Stimulated activated CD4-positive, alpha-beta T cell treated with anti-CD3 and anti-CD28 coated beads, Interleukin-12 subunit alpha, Interleukin-12 subunit beta, amount 100 ng/mL, for 24 hours (primary cell): Measurements from ENCODE around the gene SRPX.

Experiments used
- DNase-seq, 2 experiments: peaks; one replicate each; pipeline ENCODE4 v3.0.0-alpha.2; 2020; ENCODE audit warnings: low read depth in 2 of 2

SRPX gene

DNA sequence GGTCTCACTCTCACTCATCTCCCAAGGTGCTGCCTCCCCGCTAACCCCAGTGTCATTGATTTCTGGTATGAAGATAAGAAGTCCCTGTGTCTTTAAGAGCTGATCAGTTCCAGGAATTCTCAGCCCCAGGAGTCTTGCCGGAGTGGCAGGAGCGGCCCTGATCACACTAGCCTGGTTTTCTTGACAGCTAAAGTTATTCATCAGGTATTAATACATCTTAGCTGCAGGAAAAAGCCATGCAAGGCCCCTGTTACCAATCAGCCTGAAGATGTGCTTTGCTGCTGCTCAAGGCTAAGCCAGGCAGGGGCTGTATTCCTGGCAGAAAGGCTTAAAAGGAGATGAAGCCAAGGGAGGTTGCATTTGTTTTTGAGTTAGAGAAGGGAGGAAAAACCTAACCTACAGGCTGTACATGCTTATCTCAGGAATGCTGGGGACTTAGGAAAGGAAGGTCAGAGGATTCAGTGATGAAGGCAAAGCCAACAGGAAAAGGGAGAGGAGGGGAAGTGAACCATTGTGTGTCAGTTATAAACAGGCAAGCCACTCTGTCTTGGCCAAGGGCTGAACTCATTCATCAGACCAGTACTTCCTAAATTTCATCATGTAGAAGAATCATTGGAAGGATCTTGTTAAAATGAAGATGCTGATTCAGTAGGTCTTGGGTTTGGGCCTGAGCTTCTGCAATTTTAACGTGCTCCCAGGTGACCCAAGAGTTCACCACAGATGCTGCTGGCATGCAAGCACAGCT, 8.6 kb downstream of the SRPX start:
- DNase-seq = no peak

DNA sequence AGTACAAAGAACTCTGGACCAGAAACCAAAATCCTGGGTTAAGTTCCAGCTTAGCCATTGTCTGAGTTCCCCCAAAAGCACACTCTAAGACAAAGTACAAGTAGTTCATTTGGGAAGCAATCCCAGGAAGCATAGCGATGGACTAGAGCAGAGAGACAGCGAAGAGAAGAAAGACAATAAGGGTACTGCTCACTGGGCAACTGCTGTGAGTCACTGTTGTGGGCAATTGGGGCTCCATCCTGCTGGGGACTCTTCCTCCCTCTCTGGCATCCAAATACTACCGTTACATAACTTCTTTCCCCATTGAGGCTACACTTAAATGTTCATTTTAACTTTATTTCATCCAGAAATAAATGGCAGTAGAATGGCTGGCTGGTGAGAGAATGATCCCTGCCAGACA, 14.1 kb downstream of the SRPX start:
- DNase-seq = no peak

DNA sequence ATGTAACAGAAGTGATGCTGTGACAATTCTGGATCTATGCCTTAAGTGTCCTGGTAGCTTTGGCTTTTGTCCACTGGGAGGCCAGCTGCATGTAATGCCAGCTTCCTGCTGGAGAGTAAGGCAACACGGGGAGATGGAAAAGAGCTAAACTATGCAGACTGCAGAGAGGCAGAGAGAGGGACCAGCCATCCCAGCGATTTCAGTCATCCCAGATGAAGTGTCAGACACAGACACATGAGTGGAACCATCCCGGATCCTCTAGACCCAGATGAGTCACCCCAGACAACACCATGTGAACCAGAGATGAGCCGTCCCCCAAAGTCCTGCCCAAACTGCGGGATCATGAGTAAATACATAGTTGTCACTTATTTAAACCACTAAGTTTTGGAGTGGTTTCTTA, 14.6 kb downstream of the SRPX start:
- no peak for DNase-seq

DNA sequence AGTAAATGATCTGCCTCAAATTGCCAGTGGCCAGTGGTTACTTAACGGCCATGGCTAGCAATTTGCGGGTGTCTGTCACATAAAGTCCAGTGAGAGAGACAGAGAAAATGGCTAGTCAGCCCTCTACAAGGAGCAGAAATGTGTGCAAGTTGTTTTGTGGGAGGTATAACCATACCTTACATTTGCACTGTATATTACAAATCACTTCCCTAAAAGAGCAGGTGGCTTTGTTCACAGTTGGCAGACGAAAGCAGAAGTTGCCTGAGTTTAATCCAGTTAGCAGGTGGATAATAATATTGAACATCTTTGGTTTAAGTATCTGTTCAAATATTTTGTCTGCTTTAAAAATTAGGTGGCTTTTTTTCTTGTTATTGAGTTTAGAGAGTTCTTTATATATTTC, 15.6 kb downstream of the SRPX start:
- DNase-seq = no peak

DNA sequence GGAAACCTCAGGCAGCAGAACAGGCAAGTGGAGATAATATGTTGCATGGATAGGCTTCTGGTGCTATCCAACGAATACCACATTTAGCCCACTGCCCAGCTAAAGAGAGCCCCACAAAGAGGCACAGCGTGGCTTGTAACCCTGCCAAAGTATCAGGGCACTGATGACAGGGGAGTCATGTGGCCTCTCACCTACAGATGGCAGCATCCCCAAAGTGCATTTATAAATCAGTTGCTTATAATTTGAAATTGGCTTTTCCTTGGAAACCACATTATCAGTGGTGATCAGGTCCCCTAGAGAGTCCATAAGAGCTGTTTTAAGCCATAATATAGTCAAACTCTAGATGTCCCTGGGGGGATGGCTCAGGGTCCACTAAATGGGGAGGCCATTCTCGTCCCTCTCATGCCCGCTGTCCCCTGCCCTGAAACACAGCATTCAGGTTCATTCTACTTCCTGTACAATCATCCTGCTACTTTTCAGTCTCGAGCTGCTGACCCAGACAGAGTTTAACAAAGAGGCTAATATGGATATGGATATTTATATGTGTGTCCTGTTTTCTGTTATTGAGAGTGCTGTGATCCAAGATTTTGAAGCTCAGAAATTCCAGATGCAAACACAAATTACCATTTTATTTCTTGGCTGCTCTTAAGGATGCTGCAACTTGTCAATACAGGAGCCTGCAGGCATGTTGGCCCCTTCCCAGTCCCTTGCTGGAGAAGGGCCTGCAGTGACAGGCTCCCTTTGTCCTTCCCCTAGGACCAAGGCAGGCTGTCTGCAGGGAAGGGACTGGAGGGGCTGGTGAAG, 28.5 kb downstream of the SRPX start:
- no peak for DNase-seq

DNA sequence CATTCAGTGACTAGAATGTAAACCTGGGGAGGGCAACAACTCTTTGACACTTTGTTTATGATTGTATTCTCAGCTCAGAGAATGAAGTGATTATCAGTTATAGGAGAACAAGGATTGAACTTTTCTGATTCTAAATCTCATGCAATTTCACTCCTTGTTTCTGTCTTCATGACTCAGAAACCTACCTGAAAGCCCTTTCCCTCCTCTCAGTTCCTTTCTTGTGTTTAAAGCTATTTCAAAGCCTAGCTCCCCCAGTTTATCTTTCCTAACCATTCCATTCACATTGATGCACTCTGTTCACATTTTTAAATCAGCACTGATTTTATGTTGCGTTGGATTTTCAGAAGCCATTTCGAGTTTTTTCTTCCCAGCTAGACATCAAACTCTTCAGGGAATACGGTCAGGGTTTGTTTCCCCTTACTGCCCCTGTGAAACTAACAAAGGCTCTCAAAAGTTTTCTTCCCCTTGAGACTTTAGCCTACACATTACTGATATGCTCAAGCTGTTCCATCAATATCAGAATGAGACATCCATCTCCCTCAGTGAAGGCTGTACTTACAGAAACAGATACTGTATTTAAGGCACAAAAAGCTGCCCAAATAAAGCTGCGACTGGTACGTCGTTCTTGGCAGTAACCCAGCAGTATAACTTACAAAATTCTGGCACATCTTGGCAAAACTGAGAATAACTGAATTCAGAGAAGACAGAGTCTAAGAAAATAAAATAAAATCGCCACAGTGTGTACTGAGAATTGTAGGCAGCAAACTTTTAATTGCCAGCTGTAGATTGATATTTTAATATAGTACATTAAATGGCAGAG, 31.0 kb downstream of the SRPX start:
- DNase-seq = no peak

DNA sequence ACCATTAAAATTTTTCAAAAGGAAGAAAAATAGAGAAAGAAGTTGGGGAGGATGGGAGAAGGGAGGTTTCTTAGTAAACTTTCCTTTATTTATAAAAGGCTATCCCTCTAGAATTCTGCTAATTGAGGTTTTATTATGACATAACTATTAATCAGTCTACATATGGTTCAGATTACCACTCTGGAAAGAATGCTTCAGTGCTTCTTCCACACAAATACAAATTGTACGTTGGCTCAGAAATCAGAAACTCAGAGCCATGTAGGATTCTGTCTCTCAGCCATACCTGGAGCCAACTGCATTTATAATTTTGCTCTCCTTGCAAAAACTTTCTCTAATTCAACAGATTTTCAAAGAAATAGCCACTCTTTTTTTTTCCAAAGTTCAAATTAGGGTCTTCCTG, 37.1 kb downstream of the SRPX start:
- no peak for DNase-seq

DNA sequence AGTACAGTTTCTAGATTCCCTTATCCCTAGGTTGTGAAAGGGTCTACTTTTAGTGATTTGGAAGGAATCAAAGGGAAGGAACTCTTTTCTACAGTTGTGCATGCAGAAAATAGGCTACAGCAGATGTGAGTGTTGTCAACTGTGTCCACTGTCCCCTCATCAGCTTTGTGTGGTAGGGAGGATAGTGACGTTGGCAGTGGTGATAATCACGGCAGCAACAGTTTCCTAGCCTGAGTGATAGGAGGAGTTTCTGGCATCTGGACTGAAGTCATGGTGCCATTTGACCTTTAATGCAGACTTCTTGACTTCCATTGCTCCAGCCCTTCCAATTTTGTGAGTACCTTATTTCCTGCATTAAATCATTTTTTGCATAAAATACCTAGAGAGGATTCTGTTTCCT, 39.3 kb downstream of the SRPX start:
- no peak for DNase-seq

DNA sequence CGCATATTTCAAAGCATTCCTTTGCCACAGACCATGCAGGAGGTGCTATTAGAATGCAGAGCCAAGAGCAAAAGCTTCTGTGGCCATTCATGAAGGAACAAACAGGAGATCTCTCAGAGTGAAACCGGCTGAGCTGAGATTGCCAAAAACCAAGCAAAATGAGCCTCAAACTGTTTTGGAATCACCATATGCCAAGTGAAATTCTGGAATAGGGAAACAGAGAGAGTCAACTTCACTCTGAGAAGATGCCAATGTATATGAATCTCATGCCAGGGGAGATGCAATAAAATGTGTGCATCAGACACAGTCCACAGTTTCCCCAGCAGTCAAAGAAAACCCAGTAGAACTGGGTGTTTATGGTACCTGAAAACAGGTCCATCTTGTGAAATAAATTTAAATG, 42.3 kb downstream of the SRPX start:
- no peak for DNase-seq

DNA sequence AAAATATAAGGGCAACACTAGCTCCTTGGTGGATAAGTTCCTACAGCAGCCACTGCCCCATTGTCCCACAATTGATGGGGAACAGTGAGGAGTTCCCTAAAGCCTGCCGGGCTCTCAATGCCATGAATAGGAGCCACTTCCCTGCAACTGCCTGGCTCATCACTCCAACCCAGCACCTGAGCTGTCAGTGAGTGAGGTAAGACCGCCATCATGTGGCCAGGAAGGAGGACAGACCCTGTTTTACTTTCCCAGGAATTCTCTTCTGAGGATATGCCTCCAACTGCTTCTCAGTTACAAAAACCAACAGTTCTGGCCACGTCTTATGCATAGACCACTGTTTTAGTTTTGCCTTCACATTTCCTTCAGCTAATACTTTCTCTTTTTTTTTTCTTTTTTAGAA, 45.5 kb downstream of the SRPX start:
- no peak for DNase-seq

DNA sequence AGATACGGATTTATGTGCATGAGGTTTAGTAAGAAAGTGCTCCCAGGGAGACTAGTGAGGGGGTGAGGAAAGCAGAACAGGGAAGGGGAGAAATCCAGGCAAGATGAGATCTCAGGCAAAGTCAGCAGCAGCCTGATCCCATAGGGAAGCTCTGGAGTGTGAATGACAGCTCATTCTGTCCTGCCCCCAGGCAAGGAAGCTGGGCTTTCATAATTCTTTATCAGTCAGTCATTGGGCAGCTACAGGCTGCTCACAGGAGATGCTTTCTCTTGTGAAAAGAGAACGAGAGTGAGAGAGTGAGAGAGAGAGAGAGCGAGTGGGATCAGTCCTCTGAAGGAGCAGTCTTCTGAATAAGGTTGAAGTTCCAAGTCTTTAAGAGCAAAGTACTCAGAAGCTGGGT, 48.1 kb downstream of the SRPX start:
- DNase-seq = no peak

DNA sequence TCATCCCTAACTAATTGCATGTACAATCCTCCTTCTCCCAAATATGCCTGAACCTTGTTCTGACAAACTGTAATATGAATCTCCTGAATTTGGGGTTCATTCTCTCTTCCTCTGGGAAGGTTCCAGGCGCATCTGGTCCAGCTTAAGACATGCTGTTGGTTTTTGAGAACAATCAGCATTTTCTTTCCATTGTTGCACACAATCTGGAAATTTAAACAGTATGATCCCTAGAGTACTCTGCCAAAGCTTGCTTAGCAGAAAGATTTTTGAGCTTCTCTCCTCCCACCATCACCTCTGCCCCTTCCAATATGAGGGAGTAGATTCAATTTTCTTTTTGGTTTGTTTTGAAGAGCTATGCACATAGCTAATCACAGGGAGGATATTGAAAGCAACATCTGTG, 50.1 kb downstream of the SRPX start:
- DNase-seq = no peak

DNA sequence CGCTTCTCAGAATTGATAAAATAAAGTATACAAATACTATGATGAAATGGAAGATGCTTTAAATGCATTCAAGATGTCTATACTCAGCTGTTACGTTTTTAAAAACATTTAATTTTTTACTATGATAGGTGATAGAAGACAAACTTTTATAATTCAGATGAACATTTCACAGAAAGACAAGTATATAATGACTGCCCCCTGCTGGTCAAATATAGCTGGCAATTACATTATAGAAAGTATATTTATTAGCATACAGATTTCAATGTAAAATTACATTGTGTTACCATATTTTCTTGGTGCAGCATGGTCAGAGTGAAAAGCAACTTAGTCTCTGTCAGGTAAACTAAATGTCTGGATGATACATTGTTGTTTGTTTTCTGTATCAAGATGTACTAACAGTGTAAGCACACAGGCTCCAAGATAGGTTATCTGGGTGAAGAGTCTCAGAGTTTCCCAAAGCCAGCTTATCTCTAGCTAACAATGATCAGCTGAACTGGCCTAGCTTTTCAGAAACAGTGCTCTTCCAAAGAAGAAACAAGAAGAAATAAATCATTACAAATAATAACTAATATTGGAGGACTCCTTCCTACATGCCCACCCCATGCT, 54.1 kb downstream of the SRPX start:
- peak in 1 of 2 experiments; percentile 0 for DNase-seq

DNA sequence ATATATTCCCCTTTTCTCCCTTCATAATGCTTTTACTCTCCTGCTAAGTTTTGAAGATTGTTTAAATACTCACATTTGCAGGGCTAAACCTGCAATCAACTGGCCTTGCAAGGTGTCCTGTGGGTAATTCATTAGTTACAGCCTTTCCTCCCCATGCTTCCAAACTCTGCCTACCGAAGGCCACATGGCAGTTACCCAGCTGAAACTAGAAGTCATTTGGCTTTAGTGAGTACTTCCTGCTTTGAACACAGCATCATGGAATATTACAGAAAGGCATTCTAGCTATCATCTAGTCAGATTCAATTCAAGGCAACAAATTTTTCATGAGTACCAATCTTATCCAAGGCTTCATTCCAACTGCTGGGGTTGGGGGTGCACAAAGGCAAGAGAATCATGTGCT, 55.6 kb downstream of the SRPX start:
- DNase-seq = no peak

DNA sequence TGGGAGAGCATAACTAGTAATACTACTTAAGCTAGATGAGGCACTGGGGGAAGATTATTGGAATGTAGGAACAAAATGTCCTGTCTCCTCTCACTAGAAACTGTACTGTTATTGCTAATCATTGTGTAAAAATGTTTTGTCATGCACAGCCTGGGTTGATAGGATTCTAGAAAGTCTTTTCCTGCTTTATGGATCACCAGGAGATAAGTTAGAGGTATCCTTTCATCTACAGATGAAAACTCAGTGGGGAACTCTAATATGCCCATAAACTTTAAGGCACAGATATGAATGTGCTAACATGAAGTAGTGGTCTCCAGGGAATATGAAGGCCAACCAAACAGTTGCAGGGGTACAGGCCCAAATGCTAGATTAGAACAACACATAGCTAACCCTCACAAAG, 57.5 kb downstream of the SRPX start:
- no peak for DNase-seq

DNA sequence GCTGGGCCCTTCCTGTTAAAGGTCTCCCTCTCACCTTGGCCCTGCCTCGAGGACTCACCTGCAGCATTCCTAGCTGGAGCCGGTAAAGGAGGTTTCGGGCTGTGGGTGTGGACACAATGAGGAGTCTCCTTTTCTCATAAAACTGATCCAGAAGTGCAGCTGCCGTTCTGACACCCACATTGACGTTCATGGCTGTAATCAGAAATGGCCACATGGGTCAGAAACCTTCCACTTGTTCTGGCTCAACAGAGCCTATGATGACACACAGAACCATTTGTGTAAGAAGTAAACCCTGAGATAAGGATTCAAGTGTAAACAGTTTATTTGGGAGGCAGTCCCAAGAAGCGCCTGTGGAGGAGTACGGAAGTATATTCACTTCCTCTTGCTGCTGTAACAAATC, 63.8 kb downstream of the SRPX start:
- DNase-seq = no peak

DNA sequence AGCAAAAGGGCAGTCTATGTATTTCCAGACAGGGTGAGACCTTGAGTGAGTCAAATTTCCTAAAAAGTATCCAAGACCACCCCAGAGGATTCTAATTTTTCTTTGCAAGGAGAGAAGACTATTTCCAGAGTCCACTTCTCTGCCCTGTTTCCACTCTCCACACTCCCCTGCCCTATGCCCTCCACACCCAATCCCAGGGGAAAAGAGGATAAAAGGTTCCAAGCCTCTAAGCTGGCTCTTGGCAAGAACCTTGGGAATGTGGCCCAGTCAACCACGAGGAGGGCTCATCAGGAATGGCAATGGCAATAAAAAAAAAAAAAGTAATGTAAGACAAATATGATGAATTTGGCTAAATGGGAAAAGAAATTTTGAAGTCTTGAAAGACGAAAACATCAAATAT, 65.9 kb downstream of the SRPX start:
- no peak for DNase-seq

DNA sequence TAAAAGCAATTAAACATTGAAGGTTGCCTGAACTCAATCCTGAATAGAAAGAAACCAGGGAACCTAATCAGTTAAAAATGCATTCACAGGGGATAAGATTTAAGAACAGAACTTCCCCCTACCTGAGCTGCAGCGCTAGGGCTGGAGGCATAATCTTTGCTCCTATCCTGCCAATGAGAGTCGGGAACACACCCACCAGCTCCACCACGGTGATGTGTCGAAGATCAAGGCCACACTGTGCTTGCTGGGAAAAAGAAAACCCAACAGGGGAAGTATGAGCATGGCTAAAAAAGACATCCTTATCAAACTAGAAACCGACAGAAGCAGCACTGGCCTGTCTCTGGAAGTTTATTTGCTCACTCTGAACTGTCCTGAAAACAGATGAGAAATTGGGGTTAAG, 66.3 kb downstream of the SRPX start:
- DNase-seq = no peak

DNA sequence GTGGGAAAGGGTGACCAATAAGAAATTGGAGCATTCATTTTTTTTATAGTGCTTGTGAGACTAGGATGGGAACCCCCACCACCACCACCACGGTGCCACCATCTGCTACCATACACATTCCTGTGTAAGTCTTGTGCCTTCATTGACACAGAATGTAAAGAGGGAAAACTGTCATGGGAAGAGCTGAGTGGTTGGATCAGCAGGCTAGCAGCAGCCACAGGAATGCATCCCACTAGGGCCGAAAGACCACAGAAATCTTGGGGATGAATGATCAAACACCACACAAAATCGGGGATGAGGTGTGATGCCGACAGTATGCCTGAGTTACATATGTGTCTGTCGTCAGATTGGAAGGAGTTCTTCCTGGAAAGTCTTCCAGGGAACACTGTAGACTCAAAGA, 69.2 kb downstream of the SRPX start:
- no peak for DNase-seq

DNA sequence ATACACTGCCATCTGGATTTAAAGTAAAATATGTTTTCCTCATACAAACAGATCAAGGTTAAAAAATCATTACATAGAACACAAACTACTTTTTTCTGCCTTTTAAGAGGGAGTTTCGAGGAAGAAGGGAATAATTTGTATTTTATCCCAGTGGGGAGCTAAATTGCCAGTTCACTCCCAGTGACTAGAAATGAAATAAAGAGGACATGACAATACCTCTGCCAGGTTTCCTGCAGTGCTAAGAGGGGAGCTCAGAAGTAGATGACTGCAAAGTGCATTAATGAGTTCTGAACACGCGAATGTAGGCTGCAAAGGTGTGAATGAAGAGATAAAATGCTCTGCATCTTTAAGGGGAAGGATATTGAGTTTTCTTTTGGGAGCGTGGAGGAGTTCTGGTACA, 69.7 kb downstream of the SRPX start:
- DNase-seq = no peak

DNA sequence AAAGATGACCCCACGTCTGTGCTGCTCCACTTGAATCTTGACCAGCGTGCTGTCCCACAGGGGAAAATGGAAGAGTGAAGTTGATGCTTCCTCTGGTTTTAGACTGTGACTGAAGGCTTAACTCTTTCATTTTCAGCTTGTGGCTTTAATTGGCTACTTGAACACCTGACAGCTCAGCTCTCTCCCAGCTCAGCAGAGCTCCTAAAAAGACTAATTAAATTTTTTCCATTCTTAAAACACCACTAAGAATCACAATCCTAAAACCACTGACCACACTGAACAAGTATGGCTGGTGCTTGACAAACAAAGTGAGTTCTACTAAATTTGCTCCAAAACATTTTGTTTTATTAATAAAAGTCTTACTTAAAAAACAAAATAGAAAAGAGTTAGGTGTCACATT, 71.7 kb downstream of the SRPX start:
- no peak for DNase-seq

DNA sequence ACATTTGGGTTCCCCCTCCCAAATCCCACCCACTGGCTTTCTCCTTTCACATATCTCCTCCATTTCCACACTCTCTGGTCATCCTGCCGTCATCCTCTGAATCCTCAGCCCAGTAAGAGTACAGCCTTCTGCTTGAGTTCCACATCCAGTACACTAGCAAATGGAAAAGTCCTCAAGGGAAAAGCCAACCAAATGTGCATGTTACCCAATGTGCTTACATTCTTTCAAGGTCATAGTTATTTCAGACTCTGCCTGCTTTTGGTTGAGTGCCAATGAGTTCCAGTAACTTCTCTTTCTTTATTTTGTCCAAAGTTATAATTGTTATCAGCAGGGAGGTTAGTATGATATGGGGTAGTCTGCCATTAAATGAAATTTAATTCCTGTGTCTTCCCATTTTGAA, 78.1 kb downstream of the SRPX start:
- DNase-seq = no peak
